Kidney (tissue), 14 donors: ENCODE data around the gene SCGB1A1. TPM values are rescaled to one million over a fixed set of nuclear protein-coding genes. Genes with fewer than 3 reads are reported as not detected.

ENCODE experiments used
- DNase-seq, 5 donors: peaks; one replicate each; pipeline ENCODE4 v3.0.0-alpha.2; 2013 to 2020
- FAIRE-seq: peaks from 2 replicates; lab custom pipeline; 2012; peaks lifted over from hg19 to GRCh38; lab: Jason Lieb, UNC
- H3K27ac ChIP-seq, 2 donors: one replicate each; pipeline ENCODE4 v1.7.0; 2013; ENCODE audit warnings: low read depth in 2 of 2, low read length in 2 of 2, inconsistent platforms in 1 of 2
- H3K27me3 ChIP-seq: one replicate; pipeline ENCODE4 v1.7.1; 2013; ENCODE audit warnings: low read length, inconsistent platforms; ENCODE audit not compliant: control insufficient read depth, insufficient read depth
- H3K36me3 ChIP-seq, 3 donors: one replicate each; pipeline versions ENCODE4 v1.7.0 to v1.7.1; 2013; ENCODE audit warnings: low read length in 3 of 3, control low read depth in 1 of 3, inconsistent platforms in 1 of 3; ENCODE audit not compliant: insufficient read depth in 3 of 3, control insufficient read depth in 2 of 3
- H3K4me1 ChIP-seq, 3 donors: one replicate each; pipeline versions ENCODE4 v1.7.0 to v1.7.1; 2013; ENCODE audit warnings: low read length in 3 of 3, inconsistent platforms in 1 of 3, low read depth in 1 of 3; ENCODE audit not compliant: control insufficient read depth in 2 of 3, insufficient read depth in 2 of 3
- H3K4me3 ChIP-seq, 3 donors: one replicate each; pipeline versions ENCODE4 v1.7.0 to v1.8.1; 2013; ENCODE audit warnings: low read length in 3 of 3, control low read depth in 1 of 3, inconsistent platforms in 1 of 3
- H3K9ac ChIP-seq, 3 donors: one replicate each; pipeline versions ENCODE4 v1.7.0 to v1.7.1; 2013; ENCODE audit warnings: low read length in 3 of 3, control low read depth in 1 of 3, inconsistent platforms in 1 of 3
- H3K9me3 ChIP-seq, 3 donors: one replicate each; pipeline versions ENCODE4 v1.7.0 to v1.7.1; 2013; ENCODE audit warnings: low read length in 3 of 3, control low read depth in 1 of 3, inconsistent platforms in 1 of 3; ENCODE audit not compliant: control insufficient read depth in 2 of 3, insufficient read depth in 1 of 3
- intact Hi-C: fragments of 100-400 bp; cut with DNase I; formaldehyde crosslinking; loops from one replicate; pipeline ENCODE4 v1.11.1; 2022
- polyA plus RNA-seq: library from polyadenylated mRNA; stranded (reverse); fragments of 350-450 nt; fragmentation: Illumina TruSeq; extraction: RNeasy Lipid Tissue Mini Kit (QIAGEN cat#74804); gene quantifications from one replicate; pipeline ENCODE4 v1.2.3, GENCODE V29; 2014; ENCODE audit warnings: low read depth, low replicate concordance; ENCODE audit not compliant: insufficient read depth
- total RNA-seq: library from RNA; stranded (reverse); fragmentation: NEBNext Ultra II Directional; extraction: Animal tissue kit (Norgen Biotek cat#: 25700); gene quantifications from one replicate; pipeline ENCODE4 v1.2.1, GENCODE V29; 2021
- TF ChIP-seq, protein P1 (sequence below): IDR thresholded peaks from 3 replicates; pipeline ENCODE4 v1.5.1; 2012; ENCODE audit warnings: mild to moderate bottlenecking, moderate library complexity, borderline replicate concordance; ENCODE audit not compliant: insufficient read depth; ENCODE audit errors: extremely low read depth
- donor health status: control.
- donor health status: control.
- donor health status: control.
- donor health status: control.
- donor health status: control.
- donor health status: DM: yes; HTN: yes; CAD: no.
- donor health status: Normal renal cell carcinoma (clear cell type).

The SCGB1A1 gene
- total and polyA plus RNA-seq, 2 donors from 2014 or later: not detected

DNA sequence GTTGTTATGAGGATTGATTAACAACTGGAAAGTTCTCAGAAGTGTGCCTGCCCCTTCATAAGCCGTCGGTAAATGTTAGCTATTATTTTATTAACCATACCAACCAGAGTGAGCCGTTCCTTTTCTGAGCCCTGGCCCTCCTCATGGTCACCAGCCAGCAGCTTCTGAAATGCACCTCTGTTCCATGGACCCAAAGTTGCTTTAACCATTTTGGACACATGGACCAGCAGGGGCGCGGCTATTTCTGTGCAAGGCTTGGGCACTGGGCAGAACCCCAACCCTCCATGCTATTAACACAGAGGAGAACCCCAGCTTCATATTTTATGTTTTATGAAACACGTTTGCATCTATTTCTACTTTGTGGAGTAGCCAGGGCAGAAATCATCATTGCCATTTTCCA lies 18.6 kb upstream of the SCGB1A1 start:
- Histone ChIP-seq H3K27ac (no peak overlapping the region), H3K27me3 (no peaks in the 10 kb centered on the region), H3K9me3 (no peaks in the 10 kb centered on the region), H3K9ac (no peak overlapping the region), H3K4me3 (no peak overlapping the region), H3K4me1 (peaks cover 0 to 21% (median 0%) of the 10 kb centered on the region in 3 donors), H3K36me3 (no peaks in the 10 kb centered on the region)
- TF ChIP-seq, protein P1, sequence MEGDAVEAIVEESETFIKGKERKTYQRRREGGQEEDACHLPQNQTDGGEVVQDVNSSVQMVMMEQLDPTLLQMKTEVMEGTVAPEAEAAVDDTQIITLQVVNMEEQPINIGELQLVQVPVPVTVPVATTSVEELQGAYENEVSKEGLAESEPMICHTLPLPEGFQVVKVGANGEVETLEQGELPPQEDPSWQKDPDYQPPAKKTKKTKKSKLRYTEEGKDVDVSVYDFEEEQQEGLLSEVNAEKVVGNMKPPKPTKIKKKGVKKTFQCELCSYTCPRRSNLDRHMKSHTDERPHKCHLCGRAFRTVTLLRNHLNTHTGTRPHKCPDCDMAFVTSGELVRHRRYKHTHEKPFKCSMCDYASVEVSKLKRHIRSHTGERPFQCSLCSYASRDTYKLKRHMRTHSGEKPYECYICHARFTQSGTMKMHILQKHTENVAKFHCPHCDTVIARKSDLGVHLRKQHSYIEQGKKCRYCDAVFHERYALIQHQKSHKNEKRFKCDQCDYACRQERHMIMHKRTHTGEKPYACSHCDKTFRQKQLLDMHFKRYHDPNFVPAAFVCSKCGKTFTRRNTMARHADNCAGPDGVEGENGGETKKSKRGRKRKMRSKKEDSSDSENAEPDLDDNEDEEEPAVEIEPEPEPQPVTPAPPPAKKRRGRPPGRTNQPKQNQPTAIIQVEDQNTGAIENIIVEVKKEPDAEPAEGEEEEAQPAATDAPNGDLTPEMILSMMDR: no peak
- DNase-seq: no peak
- intact Hi-C loops: no loop called here
- no peak for FAIRE-seq

DNA sequence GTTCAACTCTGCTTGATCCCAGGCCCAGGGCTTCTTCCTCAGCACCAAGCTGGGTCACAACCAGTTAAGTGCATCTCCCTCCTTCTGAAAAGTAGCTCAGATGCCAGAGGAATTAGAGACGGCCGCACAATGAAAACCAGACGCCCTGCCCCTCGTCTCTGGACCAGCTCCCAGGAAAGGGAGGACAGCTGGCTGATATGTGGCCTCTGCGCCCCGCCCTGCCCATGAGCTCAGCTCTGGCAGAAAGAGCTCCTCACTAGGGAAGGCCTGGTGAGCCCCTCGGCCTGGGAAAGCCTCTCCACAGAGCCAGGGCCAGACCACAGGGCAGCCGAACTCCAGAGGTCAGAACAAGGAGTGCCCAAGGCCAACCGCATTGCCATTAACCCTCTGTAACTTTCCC lies 18.1 kb upstream of the SCGB1A1 start:
- FAIRE-seq: no peak
- H3K4me3 ChIP-seq: no peak overlapping the region
- H3K4me1 ChIP-seq: peaks cover 0 to 19% (median 0%) of the 10 kb centered on the region in 3 donors
- TF ChIP-seq, protein P1: no peak
- peak; percentile 74 to 91 (median 84) for DNase-seq
- H3K27me3 ChIP-seq: no peaks in the 10 kb centered on the region
- no peaks in the 10 kb centered on the region for H3K9me3 ChIP-seq
- intact Hi-C loops: no loop called here
- H3K9ac ChIP-seq: no peak overlapping the region
- no peaks in the 10 kb centered on the region for H3K36me3 ChIP-seq
- H3K27ac ChIP-seq: no peak overlapping the region

DNA sequence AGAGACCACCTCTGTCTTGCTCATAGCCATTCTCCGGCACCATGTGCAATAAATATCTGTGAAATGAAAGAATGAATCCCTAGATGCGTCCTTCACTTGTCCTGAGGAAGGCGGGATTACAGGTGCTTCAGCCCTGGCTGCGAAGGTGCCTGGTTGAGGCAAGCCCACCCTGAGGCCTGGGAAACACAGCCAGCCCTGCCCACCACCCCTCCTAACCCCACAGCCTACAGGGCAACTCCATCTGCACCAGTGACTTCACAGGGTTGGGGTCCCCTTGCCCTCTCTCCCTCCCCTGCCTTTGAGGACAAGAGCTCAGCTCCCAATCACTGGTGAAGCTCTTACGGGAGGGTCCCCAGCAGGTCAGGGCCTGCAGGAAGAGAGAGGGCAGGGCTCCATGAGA lies 17.5 kb upstream of the SCGB1A1 start:
- Histone ChIP-seq H3K4me3 (no peak overlapping the region), H3K36me3 (no peaks in the 10 kb centered on the region), H3K9ac (no peak overlapping the region), H3K4me1 (peaks cover 0 to 19% (median 0%) of the 10 kb centered on the region in 3 donors), H3K9me3 (no peaks in the 10 kb centered on the region), H3K27ac (no peak overlapping the region), H3K27me3 (no peaks in the 10 kb centered on the region)
- FAIRE-seq: no peak
- TF ChIP-seq, protein P1: no peak
- intact Hi-C loops: no loop called here
- DNase-seq: peak in 1 of 5 donors; percentile 35

DNA sequence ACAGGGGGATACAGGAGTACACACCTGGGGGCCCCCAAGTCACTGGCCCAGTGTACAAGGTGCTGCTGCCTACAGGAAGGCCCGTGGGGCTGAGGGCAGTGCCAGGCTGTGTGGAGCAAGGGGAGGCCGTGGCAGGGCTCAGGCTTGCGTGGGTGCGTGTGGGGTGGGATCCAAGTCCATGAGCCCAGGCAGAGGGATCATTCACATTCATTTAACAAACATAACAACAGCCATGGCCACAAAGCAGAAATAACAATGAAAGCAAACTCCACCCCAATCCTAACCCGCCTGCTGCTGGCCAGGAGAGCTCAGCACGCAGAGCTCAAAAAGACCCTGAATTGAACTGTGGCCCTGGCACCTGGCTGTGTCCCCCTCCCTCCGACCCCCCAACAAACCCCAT lies 17.0 kb upstream of the SCGB1A1 start:
- DNase-seq (peak in 1 of 5 donors; percentile 59), FAIRE-seq (no peak)
- Histone ChIP-seq H3K9me3 (no peaks in the 10 kb centered on the region), H3K36me3 (no peaks in the 10 kb centered on the region), H3K27ac (no peak overlapping the region), H3K4me3 (no peak overlapping the region), H3K27me3 (no peaks in the 10 kb centered on the region), H3K9ac (no peak overlapping the region), H3K4me1 (peaks cover 0 to 19% (median 0%) of the 10 kb centered on the region in 3 donors)
- TF ChIP-seq, protein P1: no peak
- intact Hi-C loops: no loop called here
